HG02885 (cell line): ENCODE data around the gene HDGFL3.
"Not testable (repeated sequence)": the region's sequence is repeated elsewhere in the genome, so short reads cannot be mapped to it uniquely, and the experiment has no call there.

ENCODE experiments used
- ATAC-seq: cut with Tn5 transposase; IDR thresholded peaks from one replicate; pipeline ENCODE4 v1.9.1; 2021; ENCODE audit warnings: mild to moderate bottlenecking; ENCODE audit not compliant: unreplicated experiment, poor library complexity

Gene HDGFL3

GRCh38 chr15:83106994-83107840 lies 100.4 kb downstream of the HDGFL3 start, which contains the start of gene TM6SF1:
Gene TM6SF1 (plus strand): TSS chr15:83107645. CDS start chr15:83107681, 36 bp downstream.
- ATAC-seq: no peak

DNA sequence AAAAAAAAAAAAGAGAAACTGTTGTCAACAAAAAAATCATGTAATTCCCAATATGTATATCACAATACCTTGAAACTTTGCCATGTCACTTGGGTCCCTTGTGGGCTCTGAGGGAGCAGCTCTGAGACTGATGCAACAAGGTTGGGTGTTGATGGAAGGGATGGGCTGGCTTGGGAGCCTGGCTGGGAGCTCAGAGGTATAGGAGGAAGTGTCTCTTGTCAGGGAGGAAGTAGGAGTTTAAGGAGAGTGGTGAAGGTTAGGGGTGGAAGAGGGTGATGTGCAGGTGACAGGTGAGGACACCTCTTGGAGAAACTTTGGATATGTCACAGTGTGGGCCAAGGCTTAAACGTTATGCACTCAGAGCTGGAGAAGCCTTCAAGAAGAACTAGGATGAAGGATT lies 102.2 kb downstream of the HDGFL3 start:
- ATAC-seq: no peak

- ATAC-seq: no peak
Measured at GRCh38 chr15:83104141-83104540, 103.5 kb downstream of the HDGFL3 start.

GRCh38 chr15:83102346-83102745 lies 105.3 kb downstream of the HDGFL3 start:
- no peak for ATAC-seq

GRCh38 chr15:83100097-83100646 lies 107.5 kb downstream of the HDGFL3 start:
- ATAC-seq: no peak

GRCh38 chr15:83099290-83099689 lies 108.3 kb downstream of the HDGFL3 start:
- no peak for ATAC-seq

DNA sequence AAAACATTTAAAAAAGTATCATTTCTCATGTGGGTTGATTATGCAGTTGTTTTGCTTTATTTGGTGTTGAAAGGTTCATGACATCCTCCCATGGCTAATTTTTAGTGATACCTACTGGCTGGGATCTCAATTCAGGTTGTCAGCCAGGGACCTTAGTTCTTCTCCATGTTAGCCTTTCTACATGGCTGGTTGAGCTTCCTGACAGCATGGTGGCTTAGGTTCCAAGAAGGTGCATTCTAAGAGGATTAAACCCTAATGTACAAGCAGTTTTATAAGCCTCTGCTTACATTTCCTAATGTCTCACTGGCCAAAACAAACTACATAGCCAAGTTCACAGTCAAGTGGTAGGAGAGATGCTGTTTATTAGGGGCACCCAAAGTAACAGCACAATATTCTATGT lies 109.5 kb downstream of the HDGFL3 start:
- no peak for ATAC-seq

- ATAC-seq: no peak
Measured at GRCh38 chr15:83094583-83094982, 113.0 kb downstream of the HDGFL3 start.

DNA sequence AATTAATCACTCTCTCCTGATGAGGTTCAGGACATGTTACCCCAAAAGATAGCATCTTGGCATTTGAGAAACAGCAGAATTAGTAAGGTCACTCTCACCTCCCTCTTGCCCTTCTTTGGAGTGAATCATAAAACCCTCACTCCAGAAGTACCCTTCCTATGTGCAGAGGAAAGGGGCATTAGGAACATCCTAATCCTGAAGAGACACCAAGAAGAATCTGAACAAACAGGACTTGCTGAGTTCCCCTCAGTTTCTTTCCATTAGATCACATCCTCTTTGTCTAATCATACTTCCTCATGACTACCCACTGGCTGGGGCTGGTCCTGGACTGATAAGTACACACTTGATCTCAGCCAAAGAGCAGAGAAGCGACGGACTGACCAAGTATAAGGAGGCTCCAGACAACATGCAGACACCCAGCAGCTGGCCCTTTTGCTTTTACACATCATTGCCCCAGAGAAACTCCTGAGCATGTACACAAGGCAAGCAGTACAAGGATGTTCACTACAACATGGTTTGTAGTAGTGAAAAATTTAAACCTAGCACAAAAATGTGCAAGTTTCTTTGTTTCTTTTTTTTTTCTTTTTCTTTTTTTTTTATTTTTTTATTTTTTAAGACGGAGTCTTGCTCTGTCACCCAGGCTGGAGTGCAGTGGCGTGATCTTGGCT lies 115.2 kb downstream of the HDGFL3 start:
- peak; percentile 89 for ATAC-seq

DNA sequence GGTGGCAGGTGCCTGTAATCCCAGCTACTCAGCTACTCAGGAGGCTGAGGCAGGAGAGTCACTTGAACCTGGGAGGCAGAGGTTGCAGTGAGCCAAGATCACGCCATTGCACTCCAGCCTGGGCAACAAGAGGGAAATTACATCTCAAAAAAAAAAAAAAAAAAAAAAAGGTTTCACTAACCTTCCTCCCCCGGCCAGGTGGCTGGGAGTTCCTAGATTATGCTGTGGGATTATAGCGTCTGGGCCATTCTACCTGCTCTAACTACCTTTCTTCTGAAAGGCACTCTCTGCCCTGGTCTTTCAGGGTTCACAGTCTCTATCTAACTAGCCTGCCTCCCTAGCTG lies 115.7 kb downstream of the HDGFL3 start:
- not testable (repeated sequence) for ATAC-seq

GRCh38 chr15:83090465-83090864 lies 117.2 kb downstream of the HDGFL3 start:
- ATAC-seq: no peak

- no peak for ATAC-seq
Measured at GRCh38 chr15:83088876-83089275, 118.7 kb downstream of the HDGFL3 start.

GRCh38 chr15:83087576-83087975 lies 120.0 kb downstream of the HDGFL3 start:
- no peak for ATAC-seq

DNA sequence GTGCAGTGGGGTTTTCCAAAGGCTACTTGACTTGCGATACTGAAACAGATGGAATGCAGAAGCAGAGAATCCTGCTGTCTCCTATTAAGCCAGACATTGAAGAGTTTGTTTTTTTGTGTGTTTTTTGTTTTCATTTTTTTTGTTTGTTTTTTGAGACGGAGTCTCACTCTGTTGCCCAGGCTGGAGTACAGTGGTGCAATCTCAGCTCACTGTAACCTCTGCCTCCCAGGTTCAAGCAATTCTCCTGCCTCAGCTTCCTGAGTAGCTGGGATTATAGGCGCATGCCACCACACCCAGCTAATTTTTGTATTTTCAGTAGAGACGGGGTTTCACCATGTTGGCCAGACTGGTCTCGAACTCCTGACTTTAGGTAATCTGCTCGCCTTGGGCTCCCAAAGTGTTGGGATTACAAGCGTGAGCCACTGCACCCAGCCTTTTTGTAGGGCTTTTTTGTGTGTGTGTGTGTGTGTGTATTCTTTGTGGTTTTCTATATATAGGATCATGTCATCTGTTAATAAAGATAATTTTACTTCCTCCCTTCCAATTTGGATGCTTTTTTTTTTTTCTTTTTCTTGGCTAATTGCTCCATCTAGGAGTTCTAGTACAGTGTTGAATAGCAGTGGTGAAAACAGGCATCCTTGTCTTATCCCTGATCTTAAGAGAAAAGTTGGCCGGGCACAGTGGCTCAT lies 121.6 kb downstream of the HDGFL3 start:
- ATAC-seq: not testable (repeated sequence)

DNA sequence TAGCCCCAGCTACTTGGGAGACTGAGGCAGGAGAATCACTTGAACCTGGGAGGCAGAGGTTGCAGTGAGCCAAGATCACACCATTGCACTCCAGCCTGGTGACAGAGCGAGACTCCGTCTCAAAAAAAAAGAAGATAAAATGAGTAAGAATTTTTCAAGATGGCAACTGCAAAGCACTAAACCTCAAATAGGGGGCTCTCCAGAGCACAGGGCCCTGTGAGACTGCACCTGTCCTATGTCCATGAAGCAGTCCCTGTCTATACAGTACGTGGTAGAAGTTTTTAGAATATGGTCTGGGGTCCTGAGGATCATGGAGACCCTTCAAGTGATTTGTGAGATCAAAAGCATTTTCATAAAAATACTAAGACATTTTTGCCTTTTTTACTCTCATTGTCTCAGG lies 122.2 kb downstream of the HDGFL3 start:
- ATAC-seq: not testable (repeated sequence)

DNA sequence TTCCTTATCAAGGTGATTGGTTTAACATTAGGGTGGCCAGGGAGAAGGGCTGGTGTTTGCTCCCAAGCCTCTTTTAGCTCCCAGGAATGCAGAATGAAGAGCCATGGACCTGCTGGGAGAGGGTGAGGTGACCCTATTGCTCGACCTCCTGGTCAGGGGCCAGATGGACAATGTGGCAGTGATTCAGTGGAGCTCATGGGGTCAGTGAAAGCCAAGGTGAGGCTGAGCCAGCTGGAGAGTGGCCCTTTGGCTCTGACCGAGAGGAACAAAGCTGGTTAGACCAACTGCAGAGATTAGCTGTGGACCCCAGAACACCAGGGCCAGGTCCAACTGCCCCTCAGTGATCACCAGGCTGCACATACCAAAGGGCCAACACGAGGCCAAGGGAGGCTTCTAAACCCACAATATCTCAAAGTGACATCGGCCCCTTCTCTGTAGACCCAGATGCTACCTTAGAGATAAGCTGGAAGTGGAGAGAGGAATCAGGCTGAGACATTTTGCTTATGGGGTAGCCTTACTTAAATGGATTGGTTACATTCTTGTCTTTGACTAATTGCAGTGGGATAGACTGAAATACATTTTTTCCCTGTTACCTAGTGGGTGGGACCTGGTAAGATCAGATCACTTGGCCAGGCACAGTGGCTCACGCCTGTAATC lies 124.8 kb downstream of the HDGFL3 start:
- ATAC-seq: no peak

- ATAC-seq: no peak
Measured at GRCh38 chr15:83081256-83082014, 126.2 kb downstream of the HDGFL3 start.

DNA sequence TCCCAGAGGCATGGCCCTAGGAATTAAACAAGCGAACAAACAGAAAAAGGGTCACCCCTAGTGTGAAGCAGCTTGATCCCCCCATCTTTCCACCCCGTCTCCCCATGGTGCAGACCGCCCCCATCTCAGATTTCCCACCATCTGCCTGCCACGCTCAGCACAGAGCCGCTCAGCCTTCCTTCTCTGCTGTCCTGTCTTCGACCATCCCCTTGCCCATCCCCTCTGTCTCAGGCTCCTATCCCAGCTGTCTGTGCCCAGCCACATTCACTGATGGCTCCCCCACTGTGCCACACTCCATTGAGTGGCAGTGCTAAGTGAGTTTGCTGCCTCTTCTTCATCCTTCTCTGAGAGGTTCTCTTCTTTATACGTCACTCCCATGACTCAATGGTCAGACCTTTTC lies 128.9 kb downstream of the HDGFL3 start:
- ATAC-seq: no peak
